ENCODE data around the gene KPNA6.
A peak's percentile ranks its signal among the peaks of the same experiment; 100 is the strongest.

KPNA6 gene

GRCh38 chr1:32198237-32199042 lies 90.6 kb downstream of the KPNA6 start:
- TF ChIP-seq SPI1 (IDR thresholded peaks at IDR 0.05; ENCODE audit: borderline replicate concordance, low read depth) = no peak
- peak; percentile 58; the same call in 1 of the 2 replicates for TF ChIP-seq POLR2AphosphoS5 (IDR thresholded peaks at IDR 0.05; ENCODE audit: low read depth)
- no peak for TF ChIP-seq CTCF (IDR thresholded peaks at IDR 0.05; ENCODE audit: insufficient read depth, low read length)
- no peak for TF ChIP-seq REST (IDR thresholded peaks at IDR 0.05; ENCODE audit: insufficient replicate concordance, low read depth)
- DNase-seq (ENCODE audit: low read depth in 1 of 2, low spot score in 1 of 2) = no peak
- H3K4me3 ChIP-seq (replicated peaks; ENCODE audit: insufficient read depth, low read length) = no peak overlapping the region
- H3K27me3 ChIP-seq (ENCODE audit: insufficient read depth, poor library complexity, severe bottlenecking) = no peaks in the 10 kb centered on the region
- no peak overlapping the region for H3K27ac ChIP-seq (replicated peaks)

GRCh38 chr1:32199043-32199716 lies 91.3 kb downstream of the KPNA6 start:
- Histone ChIP-seq H3K27me3 (ENCODE audit: insufficient read depth, poor library complexity, severe bottlenecking) (no peaks in the 10 kb centered on the region), H3K27ac (replicated peaks) (no peak overlapping the region), H3K4me3 (replicated peaks; ENCODE audit: insufficient read depth, low read length) (no peak overlapping the region)
- no peak for DNase-seq (ENCODE audit: low read depth in 1 of 2, low spot score in 1 of 2)
- no peak for TF ChIP-seq POLR2AphosphoS5 (IDR thresholded peaks at IDR 0.05; ENCODE audit: low read depth)
- no peak for TF ChIP-seq CTCF (IDR thresholded peaks at IDR 0.05; ENCODE audit: insufficient read depth, low read length)
- TF ChIP-seq GABPA (IDR thresholded peaks at IDR 0.05; ENCODE audit: low read depth) = no peak
- no peak for TF ChIP-seq REST (IDR thresholded peaks at IDR 0.05; ENCODE audit: insufficient replicate concordance, low read depth)
- no peak for TF ChIP-seq SPI1 (IDR thresholded peaks at IDR 0.05; ENCODE audit: borderline replicate concordance, low read depth)

- Histone ChIP-seq H3K4me3 (replicated peaks; ENCODE audit: insufficient read depth, low read length) (no peak overlapping the region), H3K27me3 (ENCODE audit: insufficient read depth, poor library complexity, severe bottlenecking) (no peaks in the 10 kb centered on the region), H3K27ac (replicated peaks) (no peak overlapping the region)
- DNase-seq (ENCODE audit: low read depth in 1 of 2, low spot score in 1 of 2) = no peak
- TF ChIP-seq REST (IDR thresholded peaks at IDR 0.05; ENCODE audit: insufficient replicate concordance, low read depth) (no peak), SPI1 (IDR thresholded peaks at IDR 0.05; ENCODE audit: borderline replicate concordance, low read depth) (no peak), GABPA (IDR thresholded peaks at IDR 0.05; ENCODE audit: low read depth) (no peak), CTCF (IDR thresholded peaks at IDR 0.05; ENCODE audit: insufficient read depth, low read length) (no peak), POLR2AphosphoS5 (IDR thresholded peaks at IDR 0.05; ENCODE audit: low read depth) (no peak)
Observed at GRCh38 chr1:32199717-32200072, 91.8 kb downstream of the KPNA6 start.
